ENCODE results near the gene SYNPO.

The SYNPO gene

GRCh38 chr5:150641006-150641570 is 628 bp downstream of the SYNPO start:
- DNase-seq (ENCODE audit: low read depth in 2 of 2, low spot score in 1 of 2) = no peak

DNA sequence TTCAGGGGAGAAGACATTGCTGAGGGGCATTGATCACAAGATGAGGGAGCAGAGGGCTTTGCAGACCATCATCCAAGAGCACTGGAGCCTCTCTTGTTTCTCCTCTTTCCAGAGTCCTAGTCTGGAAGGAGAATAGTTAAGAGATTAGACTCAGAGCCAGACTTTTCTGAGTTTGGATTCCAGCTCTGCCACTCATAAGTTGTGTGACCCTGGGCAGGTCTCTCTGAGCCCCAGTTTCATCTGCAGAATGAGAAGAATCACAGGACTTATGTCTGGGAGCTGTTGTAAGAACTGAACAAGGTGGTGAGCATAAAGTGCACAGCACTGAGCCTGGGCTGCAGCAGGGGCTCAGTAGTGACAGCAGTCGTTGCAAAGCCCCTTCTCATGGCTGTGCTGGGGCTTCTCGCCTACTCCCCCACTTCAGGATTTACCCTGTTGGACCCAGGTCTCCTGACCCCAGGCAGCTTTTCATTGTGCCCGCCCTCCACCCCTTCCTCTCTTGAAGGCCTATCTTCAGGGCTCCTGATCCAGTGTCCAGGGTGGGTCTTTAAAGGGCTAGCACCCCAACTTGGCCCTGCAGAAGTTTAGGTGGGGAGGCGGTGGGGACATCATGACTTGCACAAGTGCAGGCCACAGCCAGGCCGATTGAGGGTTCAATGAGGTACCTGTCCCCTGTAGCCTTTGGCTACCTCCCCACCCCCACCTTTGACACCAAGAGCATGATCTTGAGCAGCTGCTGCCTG is 1.5 kb downstream of the SYNPO start:
- no peak for DNase-seq (ENCODE audit: low read depth in 2 of 2, low spot score in 1 of 2)

GRCh38 chr5:150642567-150642927 is 2.1 kb downstream of the SYNPO start:
- no peak for DNase-seq (ENCODE audit: low read depth in 2 of 2, low spot score in 1 of 2)

DNA sequence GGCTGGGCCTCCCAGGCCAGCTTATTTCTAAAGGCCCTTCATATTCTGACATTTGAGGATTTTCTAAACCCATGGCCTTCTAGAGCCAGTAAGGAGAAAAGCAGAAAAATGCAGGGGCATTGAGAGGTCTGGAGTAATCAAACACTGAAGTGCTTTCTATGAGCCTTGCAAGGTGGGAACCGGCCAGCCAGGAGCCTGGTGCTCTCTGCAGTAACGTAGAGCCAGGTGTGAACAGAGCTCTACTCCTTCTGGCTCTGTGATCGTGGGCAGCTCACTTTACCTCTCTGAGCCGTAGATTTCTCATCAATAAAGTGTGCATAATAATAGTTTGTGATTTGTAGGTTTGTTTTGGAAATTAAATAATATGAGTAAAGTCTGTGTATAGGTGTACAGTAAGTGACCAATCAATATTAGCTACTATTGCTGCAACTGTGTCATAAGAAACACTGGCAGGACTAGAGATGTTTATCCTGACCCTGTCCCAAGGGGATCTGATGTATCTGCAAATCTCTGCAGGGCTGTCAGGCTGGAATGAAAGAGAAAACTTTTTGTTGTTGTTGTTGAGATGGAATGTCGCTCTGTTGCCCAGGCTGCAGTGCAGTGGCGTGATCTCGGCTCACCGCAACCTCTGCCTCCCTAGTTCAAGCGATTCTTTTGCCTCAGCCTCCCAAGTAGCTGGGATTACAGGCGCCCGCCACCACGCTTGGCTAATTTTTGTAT is 2.7 kb downstream of the SYNPO start:
- DNase-seq (ENCODE audit: low read depth in 2 of 2, low spot score in 1 of 2) = no peak

DNA sequence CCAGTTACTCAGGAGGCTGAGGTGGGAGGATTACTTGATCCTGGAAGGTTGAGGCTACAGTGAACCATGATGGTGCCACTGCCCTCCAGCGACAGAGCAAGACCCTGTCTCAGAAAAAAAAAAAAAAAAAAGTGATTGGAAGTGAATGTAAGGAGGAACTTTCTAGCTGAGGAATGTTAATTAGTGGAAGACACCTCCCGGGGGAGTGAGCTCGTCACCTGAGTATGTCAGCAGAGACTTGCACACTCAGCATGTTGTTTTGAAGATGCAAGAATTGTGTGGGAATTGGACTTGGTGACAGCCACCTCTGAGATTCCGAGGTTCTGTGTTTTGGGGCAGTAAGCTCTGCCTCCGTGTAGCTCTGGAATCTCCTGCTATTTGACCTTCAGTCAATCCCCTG is 3.6 kb downstream of the SYNPO start:
- DNase-seq (ENCODE audit: low read depth in 2 of 2, low spot score in 1 of 2) = no peak

DNA sequence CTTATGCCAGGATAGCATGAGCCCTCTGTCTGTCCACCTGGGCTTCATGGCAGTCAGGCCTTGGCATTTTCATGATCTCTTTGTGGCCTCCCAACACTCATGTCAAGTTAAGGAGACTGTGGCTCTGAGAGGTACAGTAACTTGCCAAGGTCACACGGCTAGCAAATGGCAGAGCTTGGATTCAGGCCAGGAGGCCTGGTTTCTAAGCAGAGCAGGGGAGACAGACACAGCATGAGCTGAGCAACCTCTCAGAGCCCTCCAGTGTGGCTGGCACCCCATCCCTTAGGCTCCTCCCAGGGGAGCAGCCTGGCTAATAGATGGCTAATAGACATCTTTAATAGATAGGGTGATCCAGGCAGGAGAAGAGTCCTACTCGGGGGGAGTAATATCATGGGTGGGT is 4.1 kb downstream of the SYNPO start:
- no peak for DNase-seq (ENCODE audit: low read depth in 2 of 2, low spot score in 1 of 2)

GRCh38 chr5:150645070-150645700 is 4.7 kb downstream of the SYNPO start:
- no peak for DNase-seq (ENCODE audit: low read depth in 2 of 2, low spot score in 1 of 2)

DNA sequence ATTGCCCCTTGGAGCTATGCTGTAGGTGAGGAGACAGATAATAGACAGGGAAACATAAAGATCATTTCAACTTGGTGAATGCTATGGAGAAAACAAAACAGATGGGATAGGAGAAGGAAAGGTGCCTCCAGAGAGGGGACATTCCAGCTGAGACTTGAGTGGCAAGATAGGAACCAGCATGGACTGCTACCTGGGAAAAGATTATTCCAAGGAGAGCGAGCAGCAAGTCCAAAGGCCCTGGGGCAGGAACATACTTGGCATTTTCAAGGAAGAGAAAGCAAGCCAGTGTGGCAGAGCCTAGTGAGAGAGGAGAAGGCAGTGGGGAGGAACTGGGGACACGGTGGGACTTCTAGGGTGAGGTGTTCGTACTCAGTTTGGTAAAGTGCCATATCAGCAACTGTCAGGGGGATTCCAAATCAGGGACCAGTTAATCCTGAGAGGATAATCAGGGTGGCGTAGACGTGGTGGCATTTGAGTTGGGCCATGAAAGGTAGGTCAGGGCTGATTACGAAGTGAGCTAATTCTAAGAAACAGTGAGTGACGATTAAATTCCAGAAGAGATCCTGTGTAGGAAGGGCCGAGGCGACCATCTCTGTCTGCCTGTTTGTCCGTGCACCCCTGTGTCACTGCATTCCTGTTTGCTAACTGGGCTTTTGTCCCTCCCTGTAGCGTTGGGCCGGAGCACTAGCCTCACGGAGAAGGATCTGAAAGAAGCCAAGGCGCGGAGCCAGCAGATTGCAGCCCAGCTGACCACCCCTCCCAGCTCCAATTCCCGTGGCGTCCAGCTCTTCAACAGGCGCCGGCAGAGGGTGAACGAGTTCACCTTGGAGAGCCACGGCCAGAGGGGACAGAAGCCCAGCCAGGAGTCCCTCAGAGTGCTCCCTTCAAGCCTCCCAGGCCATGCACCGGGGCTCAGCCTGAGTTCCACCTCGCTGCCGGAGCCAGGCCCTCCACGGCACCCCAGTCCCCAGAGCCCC is 7.1 kb downstream of the SYNPO start:
- no peak for DNase-seq (ENCODE audit: low read depth in 2 of 2, low spot score in 1 of 2)

DNA sequence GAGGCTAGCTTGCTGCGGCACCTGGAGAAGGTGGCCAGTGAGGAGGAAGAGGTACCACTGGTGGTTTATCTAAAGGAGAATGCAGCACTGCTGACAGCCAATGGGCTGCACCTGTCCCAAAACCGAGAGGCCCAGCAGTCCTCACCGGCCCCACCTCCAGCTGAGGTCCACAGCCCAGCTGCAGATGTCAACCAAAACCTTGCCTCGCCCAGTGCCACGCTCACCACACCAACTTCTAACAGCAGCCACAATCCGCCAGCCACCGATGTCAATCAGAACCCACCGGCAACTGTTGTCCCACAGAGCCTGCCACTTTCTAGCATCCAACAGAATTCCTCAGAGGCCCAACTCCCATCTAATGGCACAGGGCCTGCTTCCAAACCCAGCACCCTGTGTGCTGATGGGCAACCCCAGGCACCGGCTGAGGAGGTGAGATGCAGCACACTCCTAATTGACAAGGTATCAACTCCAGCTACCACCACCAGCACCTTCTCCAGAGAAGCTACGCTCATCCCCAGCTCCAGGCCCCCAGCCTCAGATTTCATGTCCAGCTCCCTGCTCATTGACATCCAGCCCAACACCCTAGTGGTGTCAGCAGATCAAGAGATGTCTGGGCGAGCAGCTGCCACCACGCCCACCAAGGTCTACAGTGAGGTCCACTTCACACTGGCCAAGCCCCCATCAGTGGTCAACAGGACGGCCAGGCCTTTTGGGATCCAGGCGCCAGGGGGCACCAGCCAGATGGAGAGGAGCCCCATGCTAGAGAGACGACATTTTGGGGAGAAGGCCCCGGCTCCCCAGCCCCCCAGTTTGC is 8.0 kb downstream of the SYNPO start:
- DNase-seq (ENCODE audit: low read depth in 2 of 2, low spot score in 1 of 2) = no peak

GRCh38 chr5:150649108-150650020 is 8.9 kb downstream of the SYNPO start:
- DNase-seq (ENCODE audit: low read depth in 2 of 2, low spot score in 1 of 2) = no peak

DNA sequence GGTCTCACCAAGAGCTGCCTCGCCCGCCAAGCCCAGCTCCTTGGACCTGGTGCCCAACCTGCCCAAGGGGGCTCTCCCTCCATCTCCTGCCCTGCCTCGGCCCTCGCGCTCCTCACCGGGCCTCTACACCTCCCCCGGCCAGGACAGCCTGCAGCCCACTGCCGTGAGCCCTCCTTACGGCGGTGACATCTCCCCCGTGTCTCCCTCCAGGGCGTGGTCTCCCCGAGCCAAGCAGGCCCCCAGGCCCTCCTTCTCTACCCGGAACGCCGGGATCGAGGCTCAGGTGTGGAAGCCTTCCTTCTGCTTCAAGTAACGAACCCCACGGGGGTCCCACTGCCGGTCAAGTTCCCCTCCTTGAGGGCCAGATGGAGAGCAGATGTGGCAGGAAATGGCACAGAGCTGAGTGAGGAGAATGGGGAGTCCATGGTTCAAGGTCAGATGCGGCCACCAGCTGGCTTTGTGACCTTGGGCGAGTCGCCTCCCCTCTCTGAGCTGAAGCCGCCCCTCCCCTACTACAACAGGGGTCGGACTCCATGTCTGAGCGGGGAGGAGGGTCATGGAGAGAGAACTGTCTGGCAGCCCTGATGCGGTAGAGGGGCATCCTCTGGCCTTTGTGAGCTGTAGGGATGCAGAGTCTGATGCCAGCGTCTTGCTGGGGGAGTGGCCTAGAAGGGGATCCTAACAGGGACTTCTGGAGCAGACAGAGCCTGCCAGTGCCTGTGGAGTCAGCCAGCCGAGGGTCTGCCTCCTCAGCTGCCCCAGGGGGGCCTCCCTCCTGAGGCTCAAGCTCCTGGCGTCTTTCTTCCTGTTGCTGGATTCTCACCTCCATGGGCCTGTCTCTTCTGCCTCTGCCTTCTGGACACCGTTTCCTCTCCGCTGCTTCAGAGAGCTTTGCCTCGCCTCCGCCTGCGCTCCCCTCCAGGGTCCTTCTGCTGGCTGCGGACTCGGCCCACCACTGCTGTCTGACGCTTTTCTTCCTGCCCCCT is 9.9 kb downstream of the SYNPO start:
- no peak for DNase-seq (ENCODE audit: low read depth in 2 of 2, low spot score in 1 of 2)

- no peak for DNase-seq (ENCODE audit: low read depth in 2 of 2, low spot score in 1 of 2)
Observed at GRCh38 chr5:150651382-150651781, 10.9 kb downstream of the SYNPO start.

- DNase-seq (ENCODE audit: low read depth in 2 of 2, low spot score in 1 of 2) = no peak
Observed at GRCh38 chr5:150651924-150652671, 11.6 kb downstream of the SYNPO start.

GRCh38 chr5:150653145-150653761 is 12.8 kb downstream of the SYNPO start:
- DNase-seq (ENCODE audit: low read depth in 2 of 2, low spot score in 1 of 2) = no peak

GRCh38 chr5:150653762-150654556 is 13.5 kb downstream of the SYNPO start:
- DNase-seq (ENCODE audit: low read depth in 2 of 2, low spot score in 1 of 2) = no peak

GRCh38 chr5:150655221-150655620 is 14.8 kb downstream of the SYNPO start:
- DNase-seq (ENCODE audit: low read depth in 2 of 2, low spot score in 1 of 2) = no peak

All from stimulated activated CD8-positive, alpha-beta memory T cell treated with anti-CD3 and anti-CD28 coated beads, Interleukin-4, amount 100 ng/mL, for 1 hour (primary cell).